Skeletal muscle cell (primary cell): ENCODE measurements around the gene MTARC2.
"Not testable (repeated sequence)": the region's sequence is repeated elsewhere in the genome, so short reads cannot be mapped to it uniquely, and the experiment has no call there.

Experiments used
- DNase-seq: peaks from one replicate; pipeline ENCODE4 v3.0.0-alpha.2; 2010; ENCODE audit warnings: low read depth
- H3K4me3 ChIP-seq: 2 replicates; pipeline ENCODE4 v1.5.1; 2011; ENCODE audit warnings: low read depth, mild to moderate bottlenecking, control low read depth, low read length, moderate library complexity

MTARC2 gene

GRCh38 chr1:220727519-220727918 is 20.6 kb upstream of the MTARC2 start:
- no peak overlapping the region for H3K4me3 ChIP-seq
- no peak for DNase-seq

GRCh38 chr1:220730486-220730885 is 17.6 kb upstream of the MTARC2 start:
- DNase-seq, result no peak
- no peak overlapping the region for H3K4me3 ChIP-seq

GRCh38 chr1:220732137-220732536 is 16.0 kb upstream of the MTARC2 start:
- no peak for DNase-seq
- H3K4me3 ChIP-seq, result no peak overlapping the region

- H3K4me3 ChIP-seq, result no peak overlapping the region
- DNase-seq, result no peak
These were observed 15.5 kb upstream of the MTARC2 start for GRCh38 chr1:220732621-220733020.

GRCh38 chr1:220733086-220733601 is 15.0 kb upstream of the MTARC2 start:
- H3K4me3 ChIP-seq, result no peak overlapping the region
- peak; percentile 78 for DNase-seq

GRCh38 chr1:220734571-220735326 is 13.4 kb upstream of the MTARC2 start:
- peak; percentile 25 for DNase-seq
- no peak overlapping the region for H3K4me3 ChIP-seq

GRCh38 chr1:220736283-220736682 is 11.8 kb upstream of the MTARC2 start:
- not testable (repeated sequence) for DNase-seq, H3K4me3 ChIP-seq

GRCh38 chr1:220741349-220741748 is 6.8 kb upstream of the MTARC2 start:
- no peak for DNase-seq
- H3K4me3 ChIP-seq, result no peak overlapping the region

- no peak overlapping the region for H3K4me3 ChIP-seq
- DNase-seq, result no peak
These were observed 6.3 kb upstream of the MTARC2 start for GRCh38 chr1:220741825-220742224.

- no peak overlapping the region for H3K4me3 ChIP-seq
- DNase-seq, result no peak
These were observed 5.6 kb upstream of the MTARC2 start for GRCh38 chr1:220742520-220742919.

GRCh38 chr1:220746851-220747250 is 1.3 kb upstream of the MTARC2 start:
- H3K4me3 ChIP-seq, result no peak overlapping the region
- DNase-seq, result no peak

- peak overlapping the region; percentile 66 for H3K4me3 ChIP-seq
- DNase-seq, result no peak
These were observed 559 bp upstream of the MTARC2 start for GRCh38 chr1:220747437-220748088.

GRCh38 chr1:220748936-220749335 is 814 bp downstream of the MTARC2 start:
- H3K4me3 ChIP-seq, result peak overlapping the region; percentile 66
- no peak for DNase-seq

- no peak overlapping the region for H3K4me3 ChIP-seq
- no peak for DNase-seq
These were observed 2.0 kb downstream of the MTARC2 start for GRCh38 chr1:220750131-220750515.

- no peak for DNase-seq
- H3K4me3 ChIP-seq, result no peak overlapping the region
These were observed 3.0 kb downstream of the MTARC2 start for GRCh38 chr1:220751111-220751510.

- no peak for DNase-seq
- H3K4me3 ChIP-seq, result no peak overlapping the region
These were observed 6.2 kb downstream of the MTARC2 start for GRCh38 chr1:220754212-220754917.

GRCh38 chr1:220754918-220755295 is 6.8 kb downstream of the MTARC2 start:
- no peak overlapping the region for H3K4me3 ChIP-seq
- no peak for DNase-seq

GRCh38 chr1:220755309-220755708 is 7.2 kb downstream of the MTARC2 start:
- H3K4me3 ChIP-seq, result no peak overlapping the region

GRCh38 chr1:220757441-220757840 is 9.3 kb downstream of the MTARC2 start:
- H3K4me3 ChIP-seq, result no peak overlapping the region

More at GRCh38 chr1:220755309-220755708, 7.2 kb downstream of the MTARC2 start:
- DNase-seq, result no peak

GRCh38 chr1:220759147-220759546 is 11.0 kb downstream of the MTARC2 start:
- H3K4me3 ChIP-seq, result no peak overlapping the region
- DNase-seq, result no peak

More at GRCh38 chr1:220757441-220757840, 9.3 kb downstream of the MTARC2 start:
- DNase-seq, result no peak
